Liver (tissue), 9 donors: ENCODE results near the gene NPC1L1. TPM values are rescaled to one million over a fixed set of nuclear protein-coding genes. Genes with fewer than 3 reads are reported as not detected.

Experiments
- DNase-seq: peaks from one replicate; pipeline ENCODE4 v3.0.0-alpha.2; 2017; ENCODE audit warnings: low spot score
- H3K27ac ChIP-seq, 2 donors: one replicate each; pipeline ENCODE4 v1.7.0; 2013; ENCODE audit warnings: inconsistent platforms in 2 of 2, low read length in 2 of 2, control low read depth in 1 of 2, low read depth in 1 of 2, mild to moderate bottlenecking in 1 of 2
- H3K27me3 ChIP-seq, 4 donors: one replicate each; pipeline versions ENCODE4 v1.6.1 to v1.7.0; 2013; ENCODE audit warnings: low read length in 3 of 4, inconsistent platforms in 1 of 4, mild to moderate bottlenecking in 1 of 4, moderate library complexity in 1 of 4; ENCODE audit not compliant: control insufficient read depth in 4 of 4, insufficient read depth in 4 of 4
- H3K36me3 ChIP-seq, 4 donors: one replicate each; pipeline versions ENCODE4 v1.6.1 to v1.7.0; 2013; ENCODE audit warnings: low read length in 3 of 4, mild to moderate bottlenecking in 3 of 4, low read depth in 1 of 4, moderate library complexity in 1 of 4; ENCODE audit not compliant: control insufficient read depth in 4 of 4, insufficient read depth in 3 of 4
- H3K4me1 ChIP-seq, 4 donors: one replicate each; pipeline versions ENCODE4 v1.6.1 to v1.7.0; 2013; ENCODE audit warnings: low read length in 3 of 4, mild to moderate bottlenecking in 3 of 4, moderate library complexity in 1 of 4; ENCODE audit not compliant: control insufficient read depth in 4 of 4, insufficient read depth in 4 of 4
- H3K4me3 ChIP-seq, 3 donors: one replicate each; pipeline versions ENCODE4 v1.6.1 to v1.7.0; 2013; ENCODE audit warnings: low read length in 3 of 3, control low read depth in 1 of 3, low read depth in 1 of 3, mild to moderate bottlenecking in 1 of 3
- H3K9ac ChIP-seq, 2 donors: one replicate each; pipeline ENCODE4 v1.7.0; 2013; ENCODE audit warnings: low read length in 2 of 2, mild to moderate bottlenecking in 2 of 2, moderate library complexity in 2 of 2, control low read depth in 1 of 2, low read depth in 1 of 2
- H3K9me3 ChIP-seq, 4 donors: one replicate each; pipeline versions ENCODE4 v1.6.1 to v1.7.0; 2013; ENCODE audit warnings: low read length in 3 of 4; ENCODE audit not compliant: control insufficient read depth in 4 of 4
- ATF3 ChIP-seq: IDR thresholded peaks from 2 replicates; pipeline ENCODE4 v1.6.1; 2016; ENCODE audit warnings: antibody characterized with exemption
- CTCF ChIP-seq: fragments of 150-350 bp; IDR thresholded peaks from 2 replicates; pipeline ENCODE4 v1.5.1; 2017; ENCODE audit warnings: improper control_type of control experiment, low read depth, low read length; ENCODE audit not compliant: missing input control
- EGR1 ChIP-seq, 2 donors: IDR thresholded peaks; 2 replicates each; pipeline ENCODE4 v1.6.1; 2016 to 2018; ENCODE audit warnings: antibody characterized with exemption in 2 of 2, low read depth in 2 of 2
- FOXA1 ChIP-seq: IDR thresholded peaks from 2 replicates; pipeline ENCODE4 v1.6.1; 2016; ENCODE audit warnings: antibody characterized with exemption
- FOXA2 ChIP-seq: IDR thresholded peaks from 2 replicates; pipeline ENCODE4 v1.6.1; 2016; ENCODE audit warnings: antibody characterized with exemption
- GABPA ChIP-seq, 2 donors: IDR thresholded peaks in 1 of 2; conservative IDR thresholded peaks in 1 of 2; 2 replicates each; pipeline ENCODE4 v1.6.1; 2016; ENCODE audit warnings: antibody characterized with exemption in 2 of 2, mild to moderate bottlenecking in 1 of 2, moderate library complexity in 1 of 2
- HNF4A ChIP-seq, 2 donors: conservative IDR thresholded peaks; 2 replicates each; pipeline ENCODE4 v1.6.1; 2016; ENCODE audit warnings: antibody characterized with exemption in 2 of 2, mild to moderate bottlenecking in 2 of 2
- HNF4G ChIP-seq: IDR thresholded peaks from 2 replicates; pipeline ENCODE4 v1.6.1; 2016; ENCODE audit warnings: antibody characterized with exemption
- JUND ChIP-seq, 2 donors: IDR thresholded peaks; 2 replicates each; pipeline ENCODE4 v1.6.1; 2016; ENCODE audit warnings: antibody characterized with exemption in 2 of 2
- MAX ChIP-seq: IDR thresholded peaks from 2 replicates; pipeline ENCODE4 v1.6.1; 2016; ENCODE audit warnings: antibody characterized with exemption
- NR2F2 ChIP-seq: IDR thresholded peaks from 2 replicates; pipeline ENCODE4 v1.6.1; 2016; ENCODE audit warnings: antibody characterized with exemption
- RAD21 ChIP-seq, 2 donors: IDR thresholded peaks; 2 replicates each; pipeline ENCODE4 v1.6.1; 2016; ENCODE audit warnings: antibody characterized with exemption in 2 of 2, mild to moderate bottlenecking in 2 of 2
- REST ChIP-seq: IDR thresholded peaks from 2 replicates; pipeline ENCODE4 v1.6.1; 2016; ENCODE audit warnings: antibody characterized with exemption, mild to moderate bottlenecking
- RXRA ChIP-seq, 2 donors: IDR thresholded peaks; 2 replicates each; pipeline ENCODE4 v1.6.1; 2017 to 2018; ENCODE audit warnings: antibody characterized with exemption in 2 of 2, mild to moderate bottlenecking in 1 of 2
- TAF1 ChIP-seq: conservative IDR thresholded peaks from 2 replicates; pipeline ENCODE4 v1.6.1; 2016; ENCODE audit warnings: antibody characterized with exemption, mild to moderate bottlenecking
- YY1 ChIP-seq: IDR thresholded peaks from 2 replicates; pipeline ENCODE4 v1.6.1; 2016; ENCODE audit warnings: antibody characterized with exemption, mild to moderate bottlenecking
- ZBTB33 ChIP-seq: IDR thresholded peaks from 2 replicates; pipeline ENCODE4 v1.6.1; 2016; ENCODE audit warnings: antibody characterized with exemption
- WGBS: extraction: QIAGEN DNeasy Blood & Tissue Kit; methylation state at CpG from one replicate; pipeline ENCODE4 v1.1.7; 2013; 5-methylcytosine and 5-hydroxymethylcytosine counted together
- polyA plus RNA-seq, 2 donors: library from polyadenylated mRNA; stranded (reverse) in 1 of 2; unstranded in 1 of 2; fragments of 200-250 nt in 1 of 2; fragments of >200 nt in 1 of 2; fragmentation: Nextera tagmentation in 1 of 2; extraction: Ambion mirVana in 1 of 2; gene quantifications; one replicate each; pipeline versions ENCODE4 v1.2.1 to v1.2.3, GENCODE V29; 2013 to 2015
- total RNA-seq, 2 donors: library from RNA; depleted of rRNA; stranded (reverse); fragments of >200 nt; gene quantifications; one replicate each; pipeline ENCODE4 v1.2.3, GENCODE V29; 2014
- donor health status: healthy.
- donor health status: healthy.
- donor health status: healthy.
- donor health status: healthy.
- donor health status: healthy.

NPC1L1 gene
- total and polyA plus RNA-seq, 4 donors = 7.2 to 22.1 (median 15.3) TPM

- DNase-seq = no peak
- peaks cover 8 to 33% (median 24%) of the 10 kb centered on the region in 4 donors for H3K4me1 ChIP-seq
- WGBS = 61% methylated on average over 7 of the region's 7 CpGs
- H3K27ac ChIP-seq = no peak overlapping the region
- no peak overlapping the region for H3K9ac ChIP-seq
- no peaks in the 10 kb centered on the region for H3K27me3 ChIP-seq
- TF ChIP-seq REST (no peak), YY1 (no peak), FOXA1 (no peak), RXRA (IDR thresholded peaks at IDR 0.05) (peak; percentile 9 to 73), NR2F2 (no peak), HNF4G (peak; percentile 5), FOXA2 (no peak), JUND (IDR thresholded peaks at IDR 0.05) (peak in 1 of 2 donors; percentile 80), ZBTB33 (no peak), HNF4A (conservative IDR thresholded peaks at IDR 0.05) (peak; percentile 61 to 88), RAD21 (IDR thresholded peaks at IDR 0.05) (peak in 1 of 2 donors; percentile 19)
- H3K9me3 ChIP-seq = no peaks in the 10 kb centered on the region
- H3K4me3 ChIP-seq = no peak overlapping the region
- H3K36me3 ChIP-seq = peaks cover 3 to 12% (median 9%) of the 10 kb centered on the region in 4 donors
These were observed 21.0 kb upstream of the NPC1L1 start for GRCh38 chr7:44561962-44562621.

GRCh38 chr7:44561481-44561880 lies 20.4 kb upstream of the NPC1L1 start:
- Histone ChIP-seq H3K4me3 (no peak overlapping the region), H3K9me3 (no peaks in the 10 kb centered on the region), H3K9ac (no peak overlapping the region), H3K36me3 (peaks cover 0 to 9% (median 5%) of the 10 kb centered on the region in 4 donors), H3K27ac (no peak overlapping the region), H3K4me1 (peaks cover 8 to 33% (median 24%) of the 10 kb centered on the region in 4 donors), H3K27me3 (no peaks in the 10 kb centered on the region)
- 92% methylated on average over 6 of the region's 6 CpGs for WGBS
- DNase-seq = no peak
- no peak for TF ChIP-seq REST
- TF ChIP-seq JUND (IDR thresholded peaks at IDR 0.05) = no peak
- TF ChIP-seq FOXA1 = no peak
- TF ChIP-seq ATF3 = no peak
- no peak for TF ChIP-seq YY1
- no peak for TF ChIP-seq EGR1 (IDR thresholded peaks at IDR 0.05; ENCODE audit: low read depth in 2 of 2)
- TF ChIP-seq FOXA2 = no peak
- no peak for TF ChIP-seq TAF1
- TF ChIP-seq RXRA (IDR thresholded peaks at IDR 0.05) = no peak
- no peak for TF ChIP-seq GABPA (IDR thresholded peaks at IDR 0.05 in 1 of 2, conservative IDR thresholded peaks at IDR 0.05 in 1 of 2)
- TF ChIP-seq ZBTB33 = no peak
- no peak for TF ChIP-seq HNF4A (conservative IDR thresholded peaks at IDR 0.05)
- TF ChIP-seq MAX = no peak
- no peak for TF ChIP-seq NR2F2
- no peak for TF ChIP-seq RAD21 (IDR thresholded peaks at IDR 0.05)
- no peak for TF ChIP-seq CTCF
